ENCODE results near the gene FTL.

DNA sequence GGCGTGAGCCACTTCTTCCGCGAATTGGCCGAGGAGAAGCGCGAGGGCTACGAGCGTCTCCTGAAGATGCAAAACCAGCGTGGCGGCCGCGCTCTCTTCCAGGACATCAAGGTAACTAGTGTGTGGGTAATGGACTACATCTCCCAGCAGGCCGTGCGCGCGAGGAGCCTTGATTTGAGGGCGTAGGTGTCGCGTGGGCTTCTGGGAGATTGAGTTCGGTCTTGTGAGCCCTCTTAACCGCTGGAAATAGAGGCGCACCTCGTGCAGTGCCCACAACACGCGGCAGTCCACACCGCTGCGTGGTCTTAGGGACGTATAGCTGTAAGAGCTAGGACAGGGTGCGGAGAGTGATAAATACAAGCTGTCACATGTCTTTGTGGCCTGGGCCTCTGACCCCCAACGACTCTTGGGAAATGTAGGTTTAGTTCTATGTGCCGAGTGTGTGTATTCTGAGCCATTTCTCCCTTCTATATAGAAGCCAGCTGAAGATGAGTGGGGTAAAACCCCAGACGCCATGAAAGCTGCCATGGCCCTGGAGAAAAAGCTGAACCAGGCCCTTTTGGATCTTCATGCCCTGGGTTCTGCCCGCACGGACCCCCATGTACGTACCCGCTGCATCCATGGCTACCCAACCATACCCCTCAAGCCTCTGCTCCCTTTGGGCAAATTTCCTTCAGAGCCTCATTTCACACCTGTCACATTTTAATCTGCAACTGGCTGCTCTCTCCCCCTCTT is 864 bp downstream of the FTL start:
- TF ChIP-seq, protein P1, sequence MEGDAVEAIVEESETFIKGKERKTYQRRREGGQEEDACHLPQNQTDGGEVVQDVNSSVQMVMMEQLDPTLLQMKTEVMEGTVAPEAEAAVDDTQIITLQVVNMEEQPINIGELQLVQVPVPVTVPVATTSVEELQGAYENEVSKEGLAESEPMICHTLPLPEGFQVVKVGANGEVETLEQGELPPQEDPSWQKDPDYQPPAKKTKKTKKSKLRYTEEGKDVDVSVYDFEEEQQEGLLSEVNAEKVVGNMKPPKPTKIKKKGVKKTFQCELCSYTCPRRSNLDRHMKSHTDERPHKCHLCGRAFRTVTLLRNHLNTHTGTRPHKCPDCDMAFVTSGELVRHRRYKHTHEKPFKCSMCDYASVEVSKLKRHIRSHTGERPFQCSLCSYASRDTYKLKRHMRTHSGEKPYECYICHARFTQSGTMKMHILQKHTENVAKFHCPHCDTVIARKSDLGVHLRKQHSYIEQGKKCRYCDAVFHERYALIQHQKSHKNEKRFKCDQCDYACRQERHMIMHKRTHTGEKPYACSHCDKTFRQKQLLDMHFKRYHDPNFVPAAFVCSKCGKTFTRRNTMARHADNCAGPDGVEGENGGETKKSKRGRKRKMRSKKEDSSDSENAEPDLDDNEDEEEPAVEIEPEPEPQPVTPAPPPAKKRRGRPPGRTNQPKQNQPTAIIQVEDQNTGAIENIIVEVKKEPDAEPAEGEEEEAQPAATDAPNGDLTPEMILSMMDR (conservative IDR thresholded peaks at IDR 0.05; ENCODE audit: low read depth, low read length) = no peak
- TF ChIP-seq EZH2 (IDR thresholded peaks at IDR 0.05; ENCODE audit: borderline replicate concordance, low read depth, low read length, poor library complexity, severe bottlenecking) = no peak
